Activated CD8-positive, alpha-beta memory T cell treated with anti-CD3 and anti-CD28 coated beads, Interleukin-2, amount 50 U/mL, for 48 hours (primary cell): Measurements from ENCODE around the gene COL27A1.
"Not testable (repeated sequence)": the region's sequence is repeated elsewhere in the genome, so short reads cannot be mapped to it uniquely, and the experiment has no call there.

Experiments used
- DNase-seq: peaks from one replicate; pipeline ENCODE4 v3.0.0-alpha.2; 2020

Gene COL27A1

DNA sequence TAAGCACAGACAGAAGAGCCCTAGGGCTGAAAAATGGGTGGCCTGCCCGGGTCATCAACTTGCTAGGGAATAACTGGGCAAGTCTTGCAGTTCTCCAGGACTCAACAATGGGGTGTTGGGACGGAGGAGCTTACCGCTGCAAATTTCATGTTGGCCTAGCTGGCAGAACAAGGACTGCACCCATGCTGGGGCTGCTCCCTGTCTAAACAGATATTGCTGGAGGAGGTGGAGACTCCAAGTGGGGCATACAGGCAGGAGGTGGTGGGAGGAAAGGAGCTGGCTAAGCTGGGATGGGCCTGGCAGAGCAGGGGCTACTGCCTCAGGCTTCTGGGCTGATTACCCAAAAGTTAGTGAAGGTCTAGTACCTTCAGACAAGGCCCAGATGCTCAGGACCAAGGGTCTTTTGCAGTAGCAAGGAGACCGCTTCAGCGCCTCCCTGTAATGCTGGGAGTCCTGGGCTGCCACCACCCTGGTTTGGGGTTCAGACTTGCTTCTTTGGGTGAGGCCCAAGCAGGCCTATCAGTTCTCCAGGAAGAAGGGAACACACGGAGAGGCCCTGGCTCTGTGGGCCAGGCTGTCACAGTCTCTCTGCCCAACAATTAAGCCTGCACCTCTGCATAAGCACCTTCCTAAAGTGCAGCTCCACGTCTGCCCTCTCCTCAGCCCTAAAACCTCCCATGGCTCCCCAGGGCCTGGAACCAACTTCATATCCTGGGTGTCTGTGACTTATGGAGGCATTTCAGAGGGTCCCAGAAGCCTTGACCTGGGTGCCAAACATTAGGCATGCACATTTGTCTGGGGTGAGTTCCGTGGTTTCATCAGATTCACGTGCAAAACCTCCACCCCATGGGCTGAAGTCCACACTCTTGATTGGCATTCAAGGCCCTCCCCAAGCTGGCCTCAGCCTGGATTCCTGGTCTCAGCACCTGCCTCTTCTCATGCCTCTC lies 32.0 kb upstream of the COL27A1 start:
- DNase-seq: no peak

DNA sequence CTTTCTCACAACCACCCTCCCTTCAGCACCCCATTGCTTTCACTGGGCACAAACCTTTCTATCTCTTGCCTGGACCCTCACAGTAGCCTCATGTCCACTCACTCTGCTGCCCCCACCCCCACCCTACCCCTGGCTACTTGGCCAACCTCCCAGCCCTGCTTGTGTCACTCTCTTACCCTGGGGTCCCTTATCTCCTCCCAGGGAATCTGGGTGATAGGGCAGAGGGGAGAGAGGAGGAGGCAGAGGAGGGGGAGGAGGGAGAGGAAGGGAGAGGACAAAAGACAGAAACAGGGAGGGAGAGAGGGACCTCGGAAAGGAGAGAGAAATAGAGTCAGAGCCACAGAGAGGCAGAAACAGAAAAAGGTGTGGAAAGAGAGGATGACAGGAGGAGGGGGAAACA lies 31.2 kb upstream of the COL27A1 start:
- DNase-seq: no peak

DNA sequence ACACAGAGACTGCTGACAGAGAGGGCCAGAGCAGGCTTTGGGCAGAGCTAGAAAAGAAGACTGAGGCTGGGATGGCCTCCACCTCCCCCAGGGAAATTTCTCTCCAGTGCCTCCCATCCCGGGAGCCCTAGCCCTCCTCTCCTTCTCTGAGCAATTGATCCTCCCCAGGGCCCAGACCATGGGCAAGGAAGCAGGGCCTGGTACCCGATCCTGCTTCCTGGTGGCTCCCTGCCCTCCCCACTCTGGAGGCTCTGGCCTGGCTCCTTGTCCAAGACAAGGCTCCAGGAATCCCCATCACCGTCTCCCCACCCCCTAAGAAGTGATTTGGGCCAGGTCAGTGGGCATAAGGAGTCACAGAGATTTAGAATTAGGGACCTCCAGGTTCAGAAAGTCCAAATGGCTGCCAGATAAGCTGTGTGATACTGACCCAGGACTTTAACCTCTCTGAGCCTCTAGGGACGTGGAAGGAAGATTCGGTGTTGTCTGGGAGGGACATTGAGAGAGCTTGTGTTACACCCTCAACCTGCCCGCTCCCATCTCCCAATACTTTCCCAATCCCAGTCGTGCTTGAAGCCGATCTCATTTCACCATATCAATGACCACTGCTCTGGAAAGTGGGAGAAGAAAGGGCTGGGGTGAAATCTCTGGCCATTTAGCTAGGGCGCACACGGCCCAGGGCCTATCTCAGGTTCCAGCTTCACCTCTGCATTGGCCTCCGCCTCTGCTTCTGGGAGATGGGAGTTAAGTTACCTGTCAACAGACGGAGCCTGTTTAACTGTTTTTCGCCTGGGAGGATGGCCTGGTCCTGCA lies 30.5 kb upstream of the COL27A1 start:
- DNase-seq: no peak

- DNase-seq: no peak
Measured at GRCh38 chr9:114125476-114126013, 29.8 kb upstream of the COL27A1 start.

DNA sequence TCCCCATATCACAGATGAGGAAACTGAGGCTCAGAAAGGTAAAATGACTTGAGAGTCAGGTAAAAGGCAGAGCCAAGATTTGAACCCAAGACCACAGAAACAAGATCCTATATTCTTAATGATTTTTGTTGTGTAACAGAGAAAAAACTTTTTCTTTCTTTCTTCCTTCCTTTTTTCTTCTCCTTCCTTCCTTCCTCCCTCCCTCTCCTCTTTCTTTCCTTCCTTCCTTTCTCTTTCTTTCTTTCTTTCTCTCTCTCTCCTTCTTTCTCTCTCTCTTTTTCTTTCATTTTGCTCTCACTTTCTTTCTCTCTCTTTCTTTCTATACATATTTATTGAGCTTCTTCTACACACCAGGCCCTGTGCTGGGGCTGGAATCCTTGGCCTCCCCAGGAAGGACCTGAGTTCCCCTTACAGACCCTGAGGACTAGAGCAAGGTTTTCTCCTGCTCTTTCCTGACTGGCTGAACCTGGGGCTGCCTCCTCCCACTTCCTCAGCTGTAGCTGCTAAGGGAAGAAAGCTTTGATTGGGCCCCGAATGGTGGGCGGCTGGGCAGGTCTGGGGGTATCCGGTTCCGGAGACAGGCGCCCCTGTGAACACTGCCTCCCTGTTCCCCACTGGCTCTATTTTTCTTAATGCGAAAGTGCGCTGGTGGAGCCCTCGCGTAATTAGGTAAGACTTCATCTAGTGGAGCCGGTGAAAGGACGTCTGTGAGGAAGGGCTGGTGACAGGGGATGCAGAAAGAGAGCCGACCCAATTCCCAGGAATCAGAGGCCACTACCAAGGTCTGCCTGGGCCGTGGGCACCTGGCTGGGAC lies 28.9 kb upstream of the COL27A1 start:
- no peak for DNase-seq

- not testable (repeated sequence) for DNase-seq
Measured at GRCh38 chr9:114128759-114129158, 26.6 kb upstream of the COL27A1 start.

- DNase-seq: no peak
Measured at GRCh38 chr9:114130141-114130540, 25.2 kb upstream of the COL27A1 start.

DNA sequence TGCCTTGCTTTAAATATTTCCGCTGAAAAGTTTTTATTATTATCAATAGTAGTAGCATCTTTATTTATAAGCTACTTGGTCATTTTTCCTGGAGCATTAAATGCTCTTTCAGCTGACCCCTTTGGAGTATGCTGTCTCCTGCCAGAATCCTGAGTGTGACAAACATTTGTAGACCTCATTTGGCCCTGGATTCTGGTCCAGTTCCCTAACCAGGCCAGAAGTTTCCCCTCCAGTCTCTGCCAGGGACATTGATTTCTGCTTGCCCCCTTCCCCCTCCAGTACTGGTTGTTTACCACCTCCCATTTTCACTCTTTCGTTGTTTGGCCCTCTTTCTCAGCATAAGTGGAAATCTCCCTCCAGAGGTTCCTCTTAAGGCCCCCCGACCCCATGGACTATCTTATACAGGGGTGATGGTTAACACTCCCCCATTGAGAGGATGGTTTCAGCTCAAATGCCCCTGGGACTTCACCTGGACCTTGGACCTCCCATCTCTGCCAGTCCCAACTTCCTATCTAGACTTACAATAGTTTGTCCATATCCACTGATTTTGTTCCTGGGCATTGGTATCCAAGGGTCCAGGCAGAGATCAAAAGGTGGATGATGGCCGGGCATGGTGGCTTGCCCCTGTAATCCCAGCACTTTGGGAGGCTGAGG lies 24.6 kb upstream of the COL27A1 start:
- DNase-seq: no peak

- no peak for DNase-seq
Measured at GRCh38 chr9:114131808-114132549, 23.4 kb upstream of the COL27A1 start.

DNA sequence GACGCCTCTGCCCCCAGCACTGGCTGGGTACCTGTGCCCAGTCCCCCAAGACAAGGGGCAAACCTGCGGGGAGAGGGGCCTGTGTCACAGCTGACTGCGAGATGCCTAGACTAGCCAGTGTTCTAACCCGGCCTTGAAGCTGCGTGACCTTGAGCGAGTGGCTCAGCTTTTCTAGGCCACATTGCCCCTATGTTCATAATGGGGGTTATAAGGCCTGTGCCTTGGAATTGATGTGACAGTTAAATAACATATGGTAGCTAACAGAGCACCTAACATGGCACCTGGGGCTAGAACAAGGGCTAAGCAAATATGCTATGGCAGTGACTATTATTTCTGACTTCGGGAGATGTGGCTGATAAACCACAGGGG lies 22.8 kb upstream of the COL27A1 start:
- no peak for DNase-seq

DNA sequence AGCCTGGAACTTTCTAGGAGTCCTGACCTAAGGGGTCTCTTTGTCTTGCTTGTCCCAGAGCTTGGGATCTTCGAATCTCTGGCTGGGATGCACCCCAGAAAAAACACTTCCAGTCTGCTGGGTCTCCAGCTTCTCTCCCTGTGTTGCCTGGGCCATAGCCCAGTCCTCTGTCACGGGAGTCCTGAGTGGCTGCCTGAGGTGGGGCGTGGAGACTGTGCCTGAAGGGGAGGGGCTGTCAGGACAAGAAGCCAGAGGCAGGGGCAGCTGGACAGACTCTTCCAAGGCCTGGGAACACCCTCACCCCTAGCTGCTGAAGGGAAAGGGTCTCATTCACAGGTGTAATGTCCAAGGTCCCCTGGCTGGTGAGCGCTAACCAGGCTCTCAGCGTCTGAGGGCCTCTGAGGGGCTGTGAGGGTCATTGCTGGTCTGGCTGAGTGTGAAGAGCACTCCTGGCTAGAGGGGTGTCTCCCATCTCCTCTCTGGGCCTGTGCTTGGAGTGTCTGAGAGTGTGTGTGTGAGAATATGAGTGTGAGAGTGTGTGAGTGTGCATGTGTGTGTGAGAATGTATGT lies 20.4 kb upstream of the COL27A1 start:
- DNase-seq: no peak

DNA sequence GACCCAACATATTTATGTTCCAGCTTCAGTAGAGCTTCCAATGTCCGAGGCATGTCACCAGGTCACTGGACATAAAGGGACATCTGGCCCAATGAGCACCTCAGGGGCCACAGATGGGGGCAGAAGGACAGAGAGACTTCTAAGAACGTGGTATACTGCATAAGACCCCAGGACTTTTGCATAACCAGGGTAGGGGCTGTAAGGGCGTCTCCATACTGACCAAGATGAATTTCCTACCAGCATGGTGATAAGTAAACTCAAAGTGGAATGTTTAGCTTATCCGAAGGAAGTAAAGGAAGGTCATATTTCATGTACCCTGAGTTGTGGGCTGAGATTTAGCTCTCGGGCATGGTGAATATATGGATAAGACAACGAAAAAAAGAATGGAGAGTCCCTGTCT lies 17.5 kb upstream of the COL27A1 start:
- DNase-seq: no peak

DNA sequence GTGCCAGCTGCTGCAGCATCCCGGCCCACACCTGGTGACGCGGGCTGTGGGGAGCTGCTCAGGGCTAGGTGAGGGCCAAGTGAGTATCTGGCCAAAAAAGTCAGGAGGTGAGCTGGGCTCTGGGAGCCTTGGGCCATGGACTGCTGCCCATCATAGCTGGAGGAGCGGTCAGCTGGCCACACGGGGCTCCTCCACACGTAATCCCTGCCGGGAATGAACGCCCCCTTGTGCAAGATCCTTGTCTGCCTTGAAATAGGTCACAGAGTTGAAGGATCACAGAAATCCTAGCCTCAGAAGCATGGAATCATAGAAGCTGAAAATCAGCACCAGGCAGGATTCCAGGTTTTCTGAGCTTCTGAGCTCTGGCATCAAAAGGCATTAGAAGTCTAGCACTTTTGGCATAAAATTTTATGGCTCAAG lies 16.8 kb upstream of the COL27A1 start:
- DNase-seq: no peak

GRCh38 chr9:114139071-114139470 lies 16.3 kb upstream of the COL27A1 start:
- DNase-seq: no peak

DNA sequence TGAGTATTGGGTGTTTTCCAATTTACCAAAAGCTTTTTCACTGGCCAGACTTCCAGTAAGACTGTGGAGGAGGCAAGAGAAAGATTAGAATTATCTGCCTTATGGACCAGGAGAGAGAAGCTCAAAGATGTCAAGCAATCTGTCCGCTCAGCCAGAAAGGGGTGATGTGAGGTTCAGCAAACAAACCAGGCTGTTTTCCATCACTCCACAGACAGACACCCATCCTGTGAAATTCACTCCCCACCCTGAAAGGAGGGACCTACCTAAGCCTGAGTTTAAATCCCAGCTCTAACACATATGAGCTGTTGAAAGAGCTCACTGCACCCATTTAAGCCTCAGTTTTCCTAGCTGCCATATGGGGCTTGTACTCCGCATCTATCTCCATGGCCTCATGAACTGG lies 14.9 kb upstream of the COL27A1 start:
- DNase-seq: no peak

GRCh38 chr9:114140850-114141249 lies 14.5 kb upstream of the COL27A1 start:
- DNase-seq: no peak

GRCh38 chr9:114141553-114142402 lies 13.6 kb upstream of the COL27A1 start:
- no peak for DNase-seq

- no peak for DNase-seq
Measured at GRCh38 chr9:114143234-114143633, 12.1 kb upstream of the COL27A1 start.

DNA sequence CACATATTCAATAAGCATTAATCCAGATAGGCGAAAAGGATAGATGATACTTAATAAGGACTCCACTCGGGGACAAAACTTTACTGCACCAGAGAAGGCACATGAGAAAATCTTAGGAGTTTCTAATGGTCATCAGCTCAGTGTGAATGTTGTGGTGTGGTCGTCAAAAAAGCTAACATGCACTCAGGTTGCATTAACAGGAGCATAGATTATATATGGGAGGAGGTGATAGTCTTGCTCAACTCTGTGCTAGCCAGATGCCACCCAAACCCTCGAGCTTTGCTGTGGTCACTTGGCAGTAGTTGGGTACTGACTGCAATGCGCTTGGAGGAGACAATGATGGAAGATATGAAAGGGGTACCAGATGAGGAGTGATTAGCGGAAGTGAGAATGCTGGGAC lies 8.6 kb upstream of the COL27A1 start:
- DNase-seq: no peak

DNA sequence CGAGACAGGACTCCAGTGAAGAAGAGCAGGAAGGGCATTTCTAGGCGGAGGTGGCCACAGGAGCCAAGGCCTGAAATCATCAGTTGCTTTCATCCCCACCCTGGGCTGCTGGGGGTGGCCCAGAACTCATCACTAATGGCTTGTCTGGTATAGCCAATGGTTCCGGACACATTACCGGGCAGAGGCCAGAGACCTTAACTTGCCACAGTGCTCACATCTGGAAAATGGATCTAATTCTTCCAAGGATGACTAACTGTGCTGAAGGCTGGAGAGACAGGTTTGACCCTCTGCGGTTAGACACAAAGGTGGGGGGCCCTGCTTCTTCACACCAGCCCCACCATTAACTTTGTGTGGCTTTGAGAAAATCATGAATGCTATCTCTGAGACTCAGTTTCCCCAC lies 6.2 kb upstream of the COL27A1 start:
- no peak for DNase-seq
